Activated naive CD4-positive, alpha-beta T cell treated with anti-CD3 and anti-CD28 coated beads, Interleukin-2, amount 50 U/mL, for 24 hours (primary cell): ENCODE measurements around the gene MAP1LC3A.

ENCODE experiments used
- H3K27ac Mint-ChIP-seq: one replicate; pipeline ENCODE4 v1.8.0; 2021; ENCODE audit warnings: mild to moderate bottlenecking, mixed read lengths
- H3K27me3 Mint-ChIP-seq: one replicate; pipeline ENCODE4 v1.8.0; 2021; ENCODE audit warnings: mixed read lengths
- H3K36me3 Mint-ChIP-seq: one replicate; pipeline ENCODE4 v1.8.0; 2021; ENCODE audit warnings: mixed read lengths
- H3K4me1 Mint-ChIP-seq: one replicate; pipeline ENCODE4 v1.8.0; 2021; ENCODE audit warnings: mixed read lengths
- H3K4me3 Mint-ChIP-seq: one replicate; pipeline ENCODE4 v1.8.0; 2021; ENCODE audit warnings: mild to moderate bottlenecking, mixed read lengths
- H3K9me3 Mint-ChIP-seq: one replicate; pipeline ENCODE4 v1.8.0; 2021; ENCODE audit warnings: mixed read lengths

MAP1LC3A gene

DNA sequence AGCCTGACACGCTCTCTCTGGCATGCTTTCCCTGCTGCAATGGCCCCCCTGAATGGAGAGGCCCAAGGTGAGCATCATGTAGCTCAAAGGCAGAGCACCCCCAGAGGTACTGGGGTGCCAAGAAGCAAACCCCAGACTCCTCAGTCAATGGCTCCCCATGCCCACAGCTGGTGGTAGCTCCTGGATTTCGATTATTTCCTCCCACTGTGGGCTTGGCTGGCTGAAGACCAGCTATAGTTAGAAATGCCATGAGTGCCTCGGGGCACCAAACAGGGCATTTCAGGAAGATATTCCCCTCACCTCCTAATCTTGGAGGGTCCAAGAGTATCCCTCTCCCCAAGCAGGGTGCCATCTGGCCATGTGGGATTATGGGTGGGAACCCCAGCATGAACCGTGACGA is 16.8 kb downstream of the MAP1LC3A start:
- H3K36me3 Mint-ChIP-seq = peaks cover 3% of the 10 kb centered on the region
- H3K4me1 Mint-ChIP-seq = peaks cover 14% of the 10 kb centered on the region
- H3K9me3 Mint-ChIP-seq = no peaks in the 10 kb centered on the region
- H3K27ac Mint-ChIP-seq = no peak overlapping the region
- no peaks in the 10 kb centered on the region for H3K27me3 Mint-ChIP-seq
- no peak overlapping the region for H3K4me3 Mint-ChIP-seq

DNA sequence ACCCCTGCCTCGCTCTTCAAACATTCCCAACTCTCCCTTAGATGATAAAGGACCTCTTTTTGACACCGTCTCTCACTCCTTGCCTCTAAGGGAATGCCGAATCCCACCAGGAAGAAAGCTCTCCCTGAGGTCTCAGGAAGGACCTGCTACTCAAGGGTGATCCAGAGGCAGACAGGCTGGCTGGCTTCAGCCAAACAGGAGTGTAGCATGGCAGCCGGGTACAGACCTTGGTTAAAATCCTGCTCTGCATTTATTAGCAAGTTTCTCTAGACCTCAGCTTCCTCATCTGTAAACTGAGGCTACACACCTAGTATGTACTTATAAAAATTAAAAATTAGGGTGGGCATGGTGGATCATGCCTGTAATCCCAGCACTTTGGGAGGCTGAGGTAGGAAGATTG is 17.2 kb downstream of the MAP1LC3A start:
- no peak overlapping the region for H3K4me3 Mint-ChIP-seq
- no peaks in the 10 kb centered on the region for H3K9me3 Mint-ChIP-seq
- peaks cover 3% of the 10 kb centered on the region for H3K36me3 Mint-ChIP-seq
- peaks cover 19% of the 10 kb centered on the region for H3K4me1 Mint-ChIP-seq
- H3K27ac Mint-ChIP-seq = no peak overlapping the region
- no peaks in the 10 kb centered on the region for H3K27me3 Mint-ChIP-seq

DNA sequence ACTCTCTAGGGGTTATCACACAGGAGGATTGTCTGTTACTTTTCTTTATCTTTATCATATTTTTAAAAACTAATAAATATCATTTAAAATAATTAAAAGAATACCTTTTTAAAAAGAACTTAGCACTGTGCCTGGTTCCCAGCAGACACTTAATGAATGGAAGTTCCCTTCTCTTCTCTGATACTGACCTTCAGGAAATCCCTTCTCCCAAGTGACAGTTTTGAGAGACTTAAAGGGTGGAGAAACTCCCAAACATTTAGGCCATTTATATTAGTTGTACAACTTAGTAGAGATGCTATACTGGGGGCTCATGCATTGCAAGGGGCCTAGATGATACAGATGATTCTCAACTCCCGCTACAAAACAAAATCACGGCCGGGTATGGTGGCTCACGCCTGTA is 18.5 kb downstream of the MAP1LC3A start:
- Mint-ChIP-seq H3K27ac (no peak overlapping the region), H3K4me3 (no peak overlapping the region), H3K27me3 (no peaks in the 10 kb centered on the region), H3K9me3 (no peaks in the 10 kb centered on the region), H3K4me1 (peaks cover 22% of the 10 kb centered on the region), H3K36me3 (peaks cover 3% of the 10 kb centered on the region)

DNA sequence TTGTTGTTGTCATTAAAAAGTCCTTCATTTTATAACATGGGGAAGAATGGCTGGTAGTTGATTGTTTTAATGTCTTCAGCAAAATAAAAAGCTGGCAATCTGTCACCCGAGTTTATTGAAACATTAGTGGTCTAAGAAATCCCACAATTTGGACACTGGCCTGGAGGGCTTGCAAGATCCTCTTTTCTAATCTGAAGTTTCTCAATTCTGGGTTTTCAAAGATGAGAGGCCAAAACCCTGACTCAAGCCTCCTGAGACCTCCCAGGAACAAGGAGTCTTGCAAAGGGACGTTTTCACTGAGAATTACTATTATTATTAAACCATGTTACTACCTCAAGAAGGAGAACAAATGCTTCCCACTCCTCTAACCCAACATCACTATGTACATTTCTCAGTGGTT is 19.5 kb downstream of the MAP1LC3A start:
- H3K36me3 Mint-ChIP-seq = peaks cover 3% of the 10 kb centered on the region
- H3K27me3 Mint-ChIP-seq = no peaks in the 10 kb centered on the region
- no peak overlapping the region for H3K4me3 Mint-ChIP-seq
- no peaks in the 10 kb centered on the region for H3K9me3 Mint-ChIP-seq
- H3K4me1 Mint-ChIP-seq = peaks cover 22% of the 10 kb centered on the region
- no peak overlapping the region for H3K27ac Mint-ChIP-seq

DNA sequence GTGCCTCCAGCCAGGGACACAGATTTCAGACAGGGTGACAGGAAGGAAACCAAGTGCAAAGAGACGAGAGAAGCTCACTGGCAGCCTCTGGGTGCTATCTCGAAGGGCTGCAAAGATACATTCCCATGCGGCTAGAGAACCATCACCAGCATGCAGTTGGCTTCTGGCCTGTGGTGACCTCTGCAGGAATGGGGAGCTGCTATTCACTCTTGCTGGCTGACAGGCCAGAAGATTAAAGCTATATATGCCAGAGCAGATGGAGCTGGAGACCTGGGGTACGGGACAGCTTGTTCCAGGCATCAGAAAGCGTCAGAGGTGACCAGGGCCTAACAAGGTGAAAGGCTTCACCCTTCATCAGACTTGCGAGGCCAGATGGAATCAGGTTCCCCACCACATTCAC is 20.0 kb downstream of the MAP1LC3A start:
- peaks cover 22% of the 10 kb centered on the region for H3K4me1 Mint-ChIP-seq
- H3K36me3 Mint-ChIP-seq = peaks cover 3% of the 10 kb centered on the region
- H3K4me3 Mint-ChIP-seq = no peak overlapping the region
- no peaks in the 10 kb centered on the region for H3K27me3 Mint-ChIP-seq
- H3K9me3 Mint-ChIP-seq = no peaks in the 10 kb centered on the region
- no peak overlapping the region for H3K27ac Mint-ChIP-seq

DNA sequence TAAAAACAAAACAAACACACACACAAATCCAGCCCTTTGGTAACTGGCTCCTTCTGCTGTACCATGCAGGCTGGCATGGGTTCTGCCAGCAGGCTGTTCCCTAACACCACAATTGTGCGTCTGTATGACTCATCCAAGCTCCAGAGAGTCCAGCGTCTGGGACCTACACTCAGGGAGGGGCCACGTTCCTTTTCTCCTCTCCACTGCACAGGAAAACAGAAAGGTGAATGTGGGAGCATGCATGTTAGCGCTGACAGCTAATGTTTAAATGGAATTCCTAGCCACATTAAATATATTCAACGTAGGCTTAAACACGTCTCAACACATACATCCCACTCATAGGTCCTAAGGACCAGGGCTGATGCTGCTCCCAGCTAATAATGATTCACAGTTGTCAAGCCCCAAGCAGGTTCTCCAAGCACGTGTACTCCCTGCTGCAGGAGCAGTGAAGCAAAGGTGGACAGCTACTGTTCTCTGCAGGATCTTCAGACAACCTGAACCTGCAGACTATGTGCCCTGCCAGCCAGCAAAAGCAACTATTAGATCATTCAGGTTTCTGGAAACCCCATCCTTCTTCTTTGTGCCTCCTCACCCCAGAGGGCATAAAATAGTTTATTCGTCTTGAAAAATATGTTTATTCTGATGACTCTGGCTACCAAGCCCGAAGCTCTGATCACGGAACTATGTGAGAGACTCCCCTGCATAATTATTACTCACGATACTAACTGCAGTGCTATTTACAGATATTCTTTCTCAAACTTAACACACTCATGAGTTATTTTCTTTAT is 20.9 kb downstream of the MAP1LC3A start:
- Mint-ChIP-seq H3K4me1 (peaks cover 22% of the 10 kb centered on the region), H3K36me3 (no peaks in the 10 kb centered on the region), H3K9me3 (no peaks in the 10 kb centered on the region), H3K27me3 (no peaks in the 10 kb centered on the region), H3K4me3 (no peak overlapping the region), H3K27ac (no peak overlapping the region)

DNA sequence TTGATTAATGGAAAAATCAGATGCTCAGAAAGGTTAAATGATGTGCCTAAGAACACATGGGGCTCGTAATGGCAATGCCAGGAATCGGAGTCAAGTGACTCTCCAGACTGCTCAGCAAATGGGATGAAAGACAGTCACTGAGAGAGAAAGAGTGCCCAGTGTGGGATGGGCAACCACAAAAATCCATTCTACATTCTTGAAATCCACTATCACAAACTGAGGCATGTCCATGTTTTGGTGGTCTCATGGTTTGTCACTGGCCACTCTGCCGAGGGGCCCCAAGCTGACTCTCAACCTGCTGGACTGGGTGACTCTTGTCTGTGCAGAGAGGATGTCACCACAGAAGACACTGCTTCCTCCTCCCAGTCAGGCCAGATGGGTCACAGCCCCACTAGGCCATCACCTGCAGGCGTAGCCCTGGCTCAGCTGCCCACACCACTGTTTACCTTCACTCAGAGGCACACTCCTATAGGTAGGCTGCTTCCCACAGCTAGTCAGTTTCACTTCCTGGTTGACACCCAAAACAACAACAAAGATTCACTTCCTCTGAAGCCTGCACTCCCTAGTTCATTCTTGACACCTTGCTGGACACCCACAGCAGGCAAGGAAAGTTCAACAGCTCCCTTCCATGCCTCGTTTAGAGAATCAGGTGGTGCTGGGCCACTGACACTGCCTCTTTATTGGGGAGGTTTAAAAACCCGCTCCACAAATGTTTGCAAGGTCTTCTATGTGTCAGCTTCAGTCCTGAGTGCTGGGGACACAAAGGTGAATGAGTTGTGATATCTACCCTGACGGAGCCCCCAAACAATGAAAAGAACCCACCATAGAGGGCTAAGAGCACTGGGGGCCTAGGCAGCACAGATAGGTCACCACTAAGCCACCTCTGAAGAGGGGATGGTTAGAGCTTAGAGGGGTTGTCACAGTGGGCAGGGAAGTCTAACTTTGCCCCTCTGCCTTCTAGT is 21.7 kb downstream of the MAP1LC3A start:
- H3K36me3 Mint-ChIP-seq = peaks cover under 1% of the 10 kb centered on the region
- peaks cover 22% of the 10 kb centered on the region for H3K4me1 Mint-ChIP-seq
- no peak overlapping the region for H3K27ac Mint-ChIP-seq
- H3K9me3 Mint-ChIP-seq = no peaks in the 10 kb centered on the region
- H3K4me3 Mint-ChIP-seq = no peak overlapping the region
- H3K27me3 Mint-ChIP-seq = no peaks in the 10 kb centered on the region

DNA sequence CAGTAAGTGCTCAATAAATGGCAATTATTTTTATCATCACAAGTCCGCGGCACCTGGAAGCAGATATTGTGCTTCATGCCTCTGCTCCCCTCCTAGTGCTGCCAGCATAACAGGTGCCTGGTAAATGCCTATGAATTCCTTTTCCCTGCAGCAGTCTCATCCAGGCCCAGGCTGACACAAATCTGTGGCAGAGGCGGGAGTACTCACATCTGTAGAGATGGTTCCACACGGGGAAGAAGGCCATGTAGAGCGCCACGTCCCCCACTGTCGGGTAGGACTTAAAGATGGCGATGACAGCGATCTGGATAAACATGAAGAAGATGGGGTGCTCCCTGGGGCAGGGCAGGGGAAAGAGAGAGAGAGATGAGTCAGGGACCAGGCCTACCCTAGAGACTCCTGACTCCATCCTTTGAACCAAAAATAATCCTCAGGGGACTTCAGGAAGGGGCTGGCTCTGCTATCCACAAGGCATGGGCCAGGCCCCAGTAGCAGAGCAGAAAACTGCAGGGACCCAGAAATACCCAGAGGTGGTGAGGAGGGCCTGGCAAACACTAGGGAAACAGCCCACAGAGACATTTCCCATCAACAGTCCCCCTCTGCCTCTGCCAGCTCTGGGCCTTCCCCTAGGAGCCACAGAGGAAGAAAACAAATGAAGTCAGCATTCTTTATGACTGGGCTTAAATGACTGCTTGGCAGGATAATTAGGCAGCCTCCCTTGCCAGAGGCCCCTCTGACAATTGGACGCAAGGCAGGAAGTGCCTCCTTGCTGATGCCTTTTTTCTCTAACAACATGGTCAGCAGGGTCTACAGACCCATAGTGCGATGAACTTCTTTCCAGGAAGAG is 23.0 kb downstream of the MAP1LC3A start:
- Mint-ChIP-seq H3K36me3 (peaks cover 4% of the 10 kb centered on the region), H3K4me3 (no peak overlapping the region), H3K9me3 (no peaks in the 10 kb centered on the region), H3K27ac (peak overlapping the region; percentile 60), H3K4me1 (peaks cover 22% of the 10 kb centered on the region), H3K27me3 (no peaks in the 10 kb centered on the region)

DNA sequence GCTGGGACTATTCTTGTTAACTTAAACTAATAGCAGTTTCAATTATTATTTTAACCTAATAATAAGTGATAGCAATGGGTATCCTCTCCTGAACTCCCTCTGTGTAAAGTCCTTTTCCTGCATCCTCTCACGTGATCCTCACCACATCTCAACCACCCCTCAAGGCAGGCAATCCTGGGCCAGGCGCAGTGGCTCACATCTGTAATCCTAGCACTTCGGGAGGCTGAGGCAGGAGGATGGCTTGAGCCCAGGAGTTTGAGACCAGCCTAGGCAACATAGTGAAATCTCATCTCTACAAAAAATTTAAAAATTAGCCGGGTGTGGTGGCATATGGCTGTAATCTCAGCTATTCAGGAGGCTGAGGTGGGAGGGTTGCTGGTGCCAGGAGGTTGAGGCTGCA is 23.7 kb downstream of the MAP1LC3A start:
- no peaks in the 10 kb centered on the region for H3K27me3 Mint-ChIP-seq
- no peak overlapping the region for H3K4me3 Mint-ChIP-seq
- peaks cover 22% of the 10 kb centered on the region for H3K4me1 Mint-ChIP-seq
- H3K27ac Mint-ChIP-seq = peak overlapping the region; percentile 70
- no peaks in the 10 kb centered on the region for H3K9me3 Mint-ChIP-seq
- peaks cover 4% of the 10 kb centered on the region for H3K36me3 Mint-ChIP-seq

DNA sequence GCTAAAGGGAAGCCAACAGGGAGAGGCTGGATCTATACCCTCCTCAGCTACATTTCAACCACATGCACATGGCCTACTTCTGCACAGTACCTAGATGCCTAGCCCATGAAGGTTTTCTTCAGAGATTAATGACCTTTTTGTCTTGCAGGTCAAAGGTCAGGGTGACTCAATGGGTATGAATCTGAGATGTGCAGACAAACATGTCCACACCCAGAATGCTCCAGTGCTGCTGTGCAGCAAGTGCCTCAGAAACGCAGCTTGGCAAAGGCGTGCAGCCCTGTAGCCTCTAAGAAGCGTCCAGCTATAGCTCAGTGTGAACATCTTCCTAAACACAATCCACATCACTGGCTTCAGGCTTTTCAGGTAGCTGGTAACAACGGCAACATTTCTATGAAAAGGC is 24.4 kb downstream of the MAP1LC3A start:
- no peaks in the 10 kb centered on the region for H3K9me3 Mint-ChIP-seq
- H3K36me3 Mint-ChIP-seq = peaks cover 8% of the 10 kb centered on the region
- H3K27ac Mint-ChIP-seq = no peak overlapping the region
- H3K4me3 Mint-ChIP-seq = no peak overlapping the region
- no peaks in the 10 kb centered on the region for H3K27me3 Mint-ChIP-seq
- peaks cover 22% of the 10 kb centered on the region for H3K4me1 Mint-ChIP-seq

DNA sequence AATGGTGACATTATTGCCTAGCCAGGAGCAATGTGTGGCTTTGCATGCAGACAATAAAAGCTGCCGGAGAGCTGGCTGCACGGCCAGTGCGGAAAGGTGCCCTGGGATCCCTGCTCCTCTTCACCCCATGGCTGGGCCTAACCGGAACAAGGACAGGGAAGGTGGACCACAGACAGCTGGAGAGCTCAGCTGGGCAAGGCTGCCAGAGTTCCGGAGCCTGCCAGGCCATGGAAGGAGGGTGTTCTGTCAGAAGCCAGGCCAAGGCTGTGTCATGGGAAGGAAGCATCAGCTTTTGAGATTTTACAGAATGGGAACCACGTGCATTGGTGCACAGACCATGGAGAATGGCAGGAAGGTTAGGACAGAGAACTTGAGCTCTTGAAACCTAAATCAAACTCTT is 25.0 kb downstream of the MAP1LC3A start:
- no peak overlapping the region for H3K27ac Mint-ChIP-seq
- H3K4me1 Mint-ChIP-seq = peaks cover 22% of the 10 kb centered on the region
- H3K4me3 Mint-ChIP-seq = no peak overlapping the region

DNA sequence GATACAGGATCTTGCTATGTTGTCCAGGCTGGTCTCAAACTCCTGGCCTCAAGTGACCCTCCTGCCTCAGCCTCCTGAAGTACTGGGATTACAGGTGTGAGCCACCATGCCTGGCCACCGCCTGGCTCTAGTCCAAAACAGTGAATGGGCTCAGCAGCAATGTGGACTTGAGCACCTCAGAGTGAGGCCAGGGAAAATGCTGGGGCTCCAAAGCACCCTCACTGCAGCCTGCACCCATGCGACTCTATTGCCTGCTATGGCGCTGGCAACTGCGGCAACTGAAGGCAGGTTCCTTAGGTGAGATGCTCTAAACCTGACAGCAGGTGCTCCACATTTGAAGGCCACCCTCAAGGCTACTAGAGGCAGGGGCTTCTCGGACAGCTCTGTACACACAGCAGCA is 26.5 kb downstream of the MAP1LC3A start:
- Mint-ChIP-seq H3K36me3 (peaks cover 8% of the 10 kb centered on the region), H3K9me3 (no peaks in the 10 kb centered on the region), H3K27ac (no peak overlapping the region), H3K4me3 (no peak overlapping the region), H3K27me3 (no peaks in the 10 kb centered on the region), H3K4me1 (peaks cover 15% of the 10 kb centered on the region)

More for the DNA sequence above, 25.0 kb downstream of the MAP1LC3A start:
- H3K36me3 Mint-ChIP-seq = peaks cover 8% of the 10 kb centered on the region
- no peaks in the 10 kb centered on the region for H3K9me3 Mint-ChIP-seq
- no peaks in the 10 kb centered on the region for H3K27me3 Mint-ChIP-seq

DNA sequence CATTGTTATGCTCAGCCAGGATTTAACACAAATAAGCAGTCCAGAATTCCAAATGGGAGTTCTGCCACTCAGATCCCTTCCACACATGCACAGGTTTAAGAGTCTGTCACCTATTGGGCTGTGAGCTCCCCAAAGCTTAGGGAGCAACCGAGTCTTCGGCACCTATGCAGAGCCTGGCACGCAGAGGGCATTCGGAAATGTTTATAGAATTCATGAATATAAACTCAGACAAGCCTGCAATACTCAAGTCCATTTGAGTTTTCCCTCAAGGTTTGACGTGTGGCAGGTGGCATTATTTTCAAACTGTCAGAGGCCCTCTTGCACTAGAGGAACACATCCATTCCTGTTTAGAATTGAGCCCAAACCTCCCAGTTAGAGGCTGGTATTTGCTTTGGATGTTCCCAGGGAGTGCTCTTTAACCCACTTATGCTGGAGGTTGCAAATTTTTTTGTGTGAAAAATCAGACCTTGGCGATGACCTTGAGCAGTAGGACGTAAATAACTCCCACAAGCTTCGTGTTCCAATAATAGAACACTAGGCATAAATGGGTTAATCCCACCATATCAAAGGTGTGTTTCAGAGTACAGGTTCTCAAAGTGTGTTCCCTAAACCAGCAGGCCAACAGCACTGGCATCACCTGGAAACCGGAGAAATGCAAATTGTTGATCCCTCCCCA is 28.1 kb downstream of the MAP1LC3A start:
- peaks cover 8% of the 10 kb centered on the region for H3K36me3 Mint-ChIP-seq
- H3K4me3 Mint-ChIP-seq = no peak overlapping the region
- no peak overlapping the region for H3K27ac Mint-ChIP-seq
- peaks cover under 1% of the 10 kb centered on the region for H3K4me1 Mint-ChIP-seq
- no peaks in the 10 kb centered on the region for H3K9me3 Mint-ChIP-seq
- no peaks in the 10 kb centered on the region for H3K27me3 Mint-ChIP-seq

DNA sequence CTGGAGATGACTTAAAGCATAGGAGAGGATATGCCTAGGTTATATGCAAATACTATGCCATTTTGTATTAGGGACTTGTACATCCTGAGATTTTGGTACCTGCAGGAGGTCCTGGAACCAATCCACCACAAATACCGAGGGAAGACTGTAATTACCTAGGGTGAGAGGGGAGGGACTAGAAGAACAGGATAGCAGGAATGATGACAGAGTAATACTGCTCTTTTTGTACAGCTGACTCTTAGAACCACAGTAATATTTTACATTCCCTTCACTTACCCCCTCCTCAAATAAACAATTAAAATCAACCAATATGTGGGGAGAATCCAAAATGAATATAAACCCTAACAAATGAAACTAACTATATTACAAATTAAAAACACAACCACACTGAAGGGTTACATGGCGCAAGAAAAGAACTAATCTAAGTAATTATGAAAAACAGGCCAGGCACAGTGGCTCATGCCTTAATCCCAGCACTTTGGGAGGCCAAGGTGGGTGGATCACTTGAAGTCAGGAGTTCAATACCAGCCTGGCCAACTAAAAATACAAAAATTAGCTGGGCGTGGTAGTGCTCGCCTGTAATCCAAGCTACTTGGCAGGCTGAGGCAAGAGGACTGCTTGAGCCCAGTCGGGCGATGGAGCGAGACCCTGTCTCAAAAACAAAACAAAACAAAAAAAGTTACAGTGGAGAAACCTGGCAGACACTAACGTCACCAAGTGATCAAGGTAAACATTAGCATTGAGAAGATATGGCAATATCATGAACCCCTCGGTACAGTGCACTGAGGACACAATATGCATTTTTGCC is 37.1 kb downstream of the MAP1LC3A start:
- no peaks in the 10 kb centered on the region for H3K9me3 Mint-ChIP-seq
- H3K4me1 Mint-ChIP-seq = no peaks in the 10 kb centered on the region
- H3K27me3 Mint-ChIP-seq = no peaks in the 10 kb centered on the region
- no peak overlapping the region for H3K27ac Mint-ChIP-seq
- H3K36me3 Mint-ChIP-seq = peaks cover 4% of the 10 kb centered on the region
- no peak overlapping the region for H3K4me3 Mint-ChIP-seq
